HG02610 (cell line): ENCODE measurements around the gene DOC2A.
A peak's percentile ranks its signal among the peaks of the same experiment; 100 is the strongest.

Experiments
- ATAC-seq: cut with Tn5 transposase; IDR thresholded peaks from one replicate; pipeline ENCODE4 v1.9.1; 2021; ENCODE audit warnings: mild to moderate bottlenecking, moderate library complexity; ENCODE audit not compliant: unreplicated experiment

DOC2A gene

GRCh38 chr16:30005341-30006094, 5.3 kb downstream of the DOC2A start:
- no peak for ATAC-seq

DNA sequence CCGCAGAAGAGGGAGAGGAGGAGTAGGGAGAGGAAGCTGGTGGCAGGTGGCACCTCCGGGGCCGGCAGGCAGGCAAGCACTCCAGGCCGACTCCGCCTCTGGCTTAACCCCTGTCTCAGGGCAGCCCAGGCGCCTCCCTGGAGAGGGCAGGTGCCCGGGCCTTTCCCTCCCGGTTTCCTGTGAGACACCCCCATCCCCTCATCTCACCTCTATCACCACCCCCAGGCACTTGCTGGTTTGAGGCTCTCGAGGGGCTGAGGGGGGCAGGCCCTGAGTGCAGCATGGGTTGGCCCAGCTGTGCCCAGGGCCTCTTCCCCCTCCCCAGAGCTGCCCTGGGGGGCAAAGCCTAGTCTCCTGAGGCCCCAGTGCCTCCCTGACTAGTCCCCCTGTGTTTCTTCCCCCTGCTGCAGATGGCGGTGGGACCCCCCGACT, 6.0 kb downstream of the DOC2A start:
- ATAC-seq = no peak

DNA sequence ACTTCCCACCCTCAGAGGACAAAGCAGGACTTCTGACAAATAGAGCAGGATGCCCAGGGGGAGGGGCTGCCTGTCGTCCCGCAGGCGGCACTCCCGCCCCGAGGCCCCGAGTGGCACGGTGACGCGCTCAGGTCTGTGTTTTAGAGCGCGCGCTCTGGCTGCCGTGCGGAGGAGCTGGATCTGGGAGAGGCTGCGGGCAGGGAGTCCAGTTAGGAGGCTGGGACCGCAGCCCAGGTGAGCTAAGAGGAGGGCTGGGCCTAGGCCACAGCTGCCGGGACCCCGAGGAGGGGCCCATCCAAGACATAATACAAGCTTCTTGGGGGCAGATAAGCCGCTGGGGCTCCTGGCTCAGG, 6.4 kb downstream of the DOC2A start:
- ATAC-seq = no peak

DNA sequence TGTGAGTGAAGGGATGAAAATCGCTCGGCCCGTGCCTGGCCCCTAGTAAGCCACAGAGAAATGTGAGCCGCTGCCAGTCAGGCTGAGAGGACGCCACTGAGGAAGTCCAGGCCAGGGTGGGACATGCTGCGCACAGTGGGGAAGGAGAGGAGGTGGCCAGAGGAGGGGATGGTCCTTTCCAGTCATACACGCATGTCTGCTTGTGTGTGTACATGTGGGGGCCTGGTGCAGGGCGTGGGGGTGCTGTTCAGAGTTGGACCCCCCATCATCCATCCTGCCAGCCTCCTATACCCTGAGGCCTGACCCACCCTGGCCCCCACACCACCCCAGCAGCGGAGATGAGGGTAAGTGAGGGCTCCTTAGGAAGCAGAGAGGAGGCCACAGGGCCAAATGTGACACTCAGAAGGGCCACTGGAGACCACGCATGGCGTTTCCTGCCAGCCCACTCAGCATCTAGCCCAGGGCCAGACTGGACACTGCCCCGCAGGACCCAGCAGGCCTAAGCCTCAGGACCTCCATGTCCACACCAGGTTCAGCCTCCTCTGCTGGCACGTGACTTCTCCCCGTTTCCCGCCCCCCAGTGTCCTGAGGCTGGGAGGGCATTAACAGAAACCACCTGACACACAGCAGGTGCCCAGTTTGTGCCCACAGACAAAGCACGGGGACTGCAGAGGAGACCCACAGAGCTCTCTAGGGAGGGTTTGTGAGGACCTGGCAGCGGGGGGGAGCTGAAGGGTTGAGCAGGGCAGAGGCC, 7.0 kb downstream of the DOC2A start:
- ATAC-seq = no peak

- no peak for ATAC-seq
Measured at GRCh38 chr16:30002614-30003346, 8.0 kb downstream of the DOC2A start.

DNA sequence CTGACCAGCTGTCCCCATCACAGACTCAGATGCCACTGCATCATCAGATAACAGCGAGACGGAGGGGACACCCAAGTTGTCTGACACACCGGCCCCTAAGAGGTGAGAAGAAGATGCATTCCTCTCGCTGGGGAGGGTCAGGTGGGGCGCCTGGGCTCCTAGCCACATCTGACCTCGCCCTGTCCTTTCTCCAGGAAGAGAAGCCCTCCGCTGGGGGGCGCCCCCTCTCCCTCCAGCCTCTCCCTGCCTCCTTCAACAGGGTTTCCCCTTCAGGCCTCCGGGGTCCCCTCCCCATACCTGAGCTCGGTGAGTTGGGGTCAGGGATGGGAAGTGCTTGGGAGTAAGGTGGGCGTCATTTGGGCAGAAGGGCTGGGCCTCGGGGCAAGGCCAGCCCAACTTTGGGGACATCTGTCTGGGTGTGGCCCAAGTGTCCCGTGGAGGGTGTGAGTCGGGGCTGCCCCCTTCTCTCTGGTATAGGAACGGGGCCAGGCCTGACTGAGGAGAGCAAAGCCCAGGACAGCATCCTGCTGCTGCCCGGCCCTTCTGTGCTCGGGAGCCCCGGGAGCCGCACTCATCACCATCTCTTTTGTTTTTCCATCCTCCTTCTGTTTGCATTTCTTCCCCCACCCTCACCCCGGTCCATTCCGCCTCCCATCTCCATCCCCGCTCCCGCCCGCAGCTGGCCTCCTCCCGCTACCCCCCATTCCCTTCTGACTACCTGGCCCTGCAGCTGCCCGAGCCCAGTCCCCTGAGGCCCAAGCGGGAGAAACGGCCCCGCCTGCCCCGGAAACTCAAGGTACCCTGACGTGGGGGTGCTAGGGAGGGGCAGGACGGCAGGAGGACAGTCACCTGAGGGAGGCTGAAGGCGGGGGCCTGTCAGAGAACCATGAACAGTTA, 9.8 kb downstream of the DOC2A start:
- no peak for ATAC-seq

DNA sequence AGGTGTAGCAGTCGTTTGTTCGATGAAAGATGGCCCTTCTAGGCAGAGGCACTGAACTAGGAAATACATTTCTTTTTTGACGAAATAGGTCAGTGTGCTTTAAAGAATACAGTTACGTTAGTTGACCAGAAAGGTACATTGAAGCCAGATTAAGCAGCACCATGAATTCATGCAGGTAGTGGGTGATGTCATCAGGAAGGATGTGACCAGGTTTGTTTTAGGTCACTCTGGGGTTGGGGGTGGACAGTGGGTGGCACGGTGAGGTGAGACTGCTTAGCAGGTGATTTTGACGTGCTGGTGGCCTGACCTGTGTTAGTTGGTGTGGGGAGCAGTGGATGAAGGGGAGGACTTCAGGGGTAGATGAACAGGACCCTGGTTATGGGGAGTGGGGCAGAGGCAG, 11.2 kb downstream of the DOC2A start:
- ATAC-seq = no peak

- no peak for ATAC-seq
Measured at GRCh38 chr16:29996766-29997250, 14.0 kb downstream of the DOC2A start.

DNA sequence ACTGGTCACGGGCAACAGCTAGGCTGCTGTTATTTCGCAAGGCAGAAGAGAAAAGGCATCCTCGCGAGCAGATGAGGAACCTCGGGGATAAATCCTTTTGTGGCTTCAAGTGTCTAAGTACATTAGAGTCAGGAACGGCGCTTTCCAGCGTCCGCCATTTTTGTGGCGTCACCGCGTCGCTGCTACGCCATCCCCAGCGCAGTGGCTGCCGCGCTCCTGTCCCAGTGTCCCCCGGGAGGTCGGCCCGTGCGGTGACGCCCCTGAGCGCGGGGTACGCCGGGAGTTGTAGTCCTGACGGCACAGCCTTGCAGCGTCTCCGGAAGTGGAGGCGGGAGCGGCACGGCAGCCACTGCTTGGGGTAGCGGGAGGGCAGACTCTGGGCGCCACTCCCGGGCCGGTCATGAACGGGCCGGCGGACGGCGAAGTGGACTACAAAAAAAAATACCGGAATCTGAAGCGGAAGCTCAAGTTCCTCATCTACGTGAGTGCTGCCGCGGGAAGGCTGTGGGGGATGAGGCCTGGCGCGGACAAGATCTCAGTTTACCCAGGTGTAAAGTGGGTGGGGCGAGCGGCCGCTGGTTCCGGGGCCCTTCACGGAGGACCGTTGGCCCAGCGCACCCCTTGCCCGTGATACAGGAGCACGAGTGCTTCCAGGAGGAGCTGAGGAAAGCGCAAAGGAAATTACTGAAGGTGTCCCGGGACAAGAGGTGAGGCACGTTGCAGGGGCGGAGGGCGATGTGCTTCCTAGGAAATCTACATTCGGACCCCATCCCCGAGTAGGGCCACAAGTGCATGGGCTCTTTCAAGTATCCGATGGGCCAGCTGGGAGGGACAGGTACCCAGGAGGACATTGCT, 14.7 kb downstream of the DOC2A start, which contains the start of gene INO80E:
Gene INO80E (plus strand): TSS at position 331 of the 855 bp plus-strand sequence. CDS start 70 bp downstream, at position 401.
- peak; percentile 88 for ATAC-seq

DNA sequence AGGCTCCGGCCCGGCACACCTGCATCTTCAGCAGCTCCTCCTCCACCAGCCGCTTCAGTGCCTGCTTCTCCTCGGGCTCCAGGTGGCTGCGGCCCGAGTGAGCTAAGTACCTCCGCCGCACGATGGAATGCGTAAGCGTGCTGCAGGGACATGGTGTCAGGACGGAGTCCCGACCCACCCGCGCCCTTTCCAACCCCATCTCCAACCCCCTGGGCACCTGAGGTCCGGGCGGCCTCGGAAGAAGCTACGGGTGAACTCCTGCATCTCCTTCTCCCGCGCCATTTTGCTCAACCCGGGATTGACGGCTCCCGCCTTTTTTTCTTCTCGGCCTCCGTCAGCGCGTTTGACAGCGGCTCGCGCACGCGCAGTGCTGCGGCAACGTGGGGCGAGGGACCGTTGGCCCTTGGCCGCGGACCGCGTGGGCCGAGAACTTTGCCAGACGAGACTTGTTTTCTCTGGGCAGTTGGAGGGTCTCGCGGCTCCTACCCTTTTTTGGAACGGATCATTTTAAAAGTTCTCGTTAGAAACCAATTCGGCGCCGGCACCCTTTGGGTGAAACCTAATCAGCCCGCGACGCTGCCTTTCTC, 15.4 kb downstream of the DOC2A start, which contains the start of gene HIRIP3:
Gene HIRIP3 (minus strand): TSS at position 294 of the 587 bp plus-strand sequence. CDS start 12 bp downstream, at position 282.
- ATAC-seq = peak; percentile 41

DNA sequence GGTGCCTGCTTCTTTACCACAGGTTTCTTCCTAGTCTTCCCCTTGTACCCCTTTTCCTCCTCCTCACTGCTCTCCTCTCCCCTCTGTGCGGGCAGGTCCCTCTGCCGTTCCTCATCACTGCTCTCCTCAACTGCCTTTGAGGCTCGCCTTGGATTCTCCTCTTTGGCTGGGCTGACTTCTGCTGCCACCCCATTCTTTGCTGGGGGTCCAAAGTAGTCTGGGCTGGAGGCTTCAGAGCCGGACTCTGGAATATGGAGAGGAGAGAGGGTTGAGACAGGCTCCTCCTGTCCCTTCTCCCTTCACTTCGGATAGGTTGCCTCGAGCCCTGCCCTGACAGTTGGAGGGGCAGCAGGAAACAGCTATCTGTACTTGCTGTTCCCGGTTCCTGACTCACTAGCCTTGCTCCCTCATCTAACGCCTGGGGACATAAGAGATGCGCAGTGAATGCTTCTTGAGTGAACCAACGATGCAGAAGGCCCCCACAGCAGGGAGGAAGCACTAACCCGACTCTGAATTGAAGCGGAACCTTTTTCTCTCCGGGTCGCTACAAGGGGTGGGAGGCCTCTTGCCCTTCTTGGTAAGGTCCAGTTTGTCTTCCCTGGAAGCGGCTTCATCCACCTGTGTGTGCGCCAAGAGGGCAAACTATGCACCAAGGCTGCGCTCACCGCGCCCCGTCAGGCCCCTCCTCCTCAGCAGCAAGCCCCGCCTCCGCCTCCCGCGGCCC, 16.1 kb downstream of the DOC2A start:
- peak; percentile 15 for ATAC-seq

DNA sequence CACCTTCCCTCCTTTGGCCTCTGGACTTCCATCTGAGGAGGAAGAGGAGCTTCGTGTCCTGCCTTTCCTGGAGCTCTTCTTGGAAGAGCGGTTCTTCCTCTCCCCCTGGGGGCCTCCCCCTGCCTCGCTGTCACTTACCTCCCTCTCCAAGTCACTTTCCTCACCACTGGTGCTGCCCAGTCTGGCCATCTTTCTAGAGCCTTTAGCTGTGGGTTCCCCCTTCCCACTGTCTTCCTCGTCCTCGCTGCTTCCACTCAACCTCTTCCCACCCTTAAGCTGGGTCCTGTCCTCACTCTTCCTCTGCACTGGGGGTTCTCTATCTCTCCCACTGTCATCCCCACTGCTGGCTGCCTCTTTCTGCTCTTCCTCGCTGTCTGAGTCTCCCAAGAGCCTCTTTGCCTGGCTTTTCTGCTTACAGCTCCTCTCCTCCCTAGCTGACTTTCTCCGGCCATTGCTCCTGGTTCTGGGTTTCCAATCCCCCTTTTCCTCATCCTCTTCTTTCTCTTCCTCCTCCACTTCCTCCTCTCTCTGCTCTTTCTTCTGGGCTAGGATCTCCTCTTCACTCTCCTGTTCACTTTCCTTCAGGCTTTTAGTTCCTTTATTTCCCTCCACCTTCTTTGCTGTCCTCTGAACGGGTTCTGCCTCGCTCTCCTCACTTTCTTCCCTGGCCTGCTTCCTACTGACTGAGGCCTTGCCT, 16.8 kb downstream of the DOC2A start:
- no peak for ATAC-seq

DNA sequence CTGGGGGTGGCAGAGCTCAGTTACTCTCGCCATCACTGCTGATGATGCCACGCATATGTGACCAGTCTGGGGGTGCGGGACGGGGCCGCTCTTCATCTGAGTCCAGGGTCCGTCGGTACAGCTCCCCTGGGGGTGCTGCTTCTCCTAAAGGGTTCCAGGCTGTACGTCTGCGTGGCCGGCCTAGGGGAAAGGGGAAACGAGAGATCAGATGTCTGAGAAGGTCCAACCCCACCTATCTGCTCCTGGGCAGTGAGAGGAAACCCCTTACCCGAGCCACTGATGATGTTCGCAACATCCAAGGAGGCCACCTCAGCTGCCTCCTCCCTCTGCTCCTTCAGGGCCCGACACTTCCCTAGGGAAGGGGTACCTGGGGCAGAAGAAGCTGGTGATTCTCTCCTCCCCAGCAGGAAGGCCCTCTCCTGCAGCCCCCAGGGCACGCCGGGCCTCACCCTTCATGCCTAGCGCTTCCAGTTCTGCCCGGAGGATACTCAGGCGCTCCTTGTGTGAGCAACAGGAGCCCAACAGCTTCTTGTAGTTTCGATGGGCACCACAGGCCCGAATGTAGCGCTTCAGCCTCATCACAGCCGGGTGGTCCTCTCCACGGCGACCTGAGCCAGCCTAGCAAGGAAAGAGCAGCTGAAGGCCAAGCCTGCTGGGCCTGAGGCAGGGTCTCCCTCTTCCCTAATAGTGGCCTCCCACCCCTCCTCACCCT, 17.5 kb downstream of the DOC2A start:
- no peak for ATAC-seq

GRCh38 chr16:29992344-29992967, 18.4 kb downstream of the DOC2A start:
- ATAC-seq = no peak

GRCh38 chr16:29991571-29991904, 19.3 kb downstream of the DOC2A start:
- no peak for ATAC-seq

- ATAC-seq = no peak
Measured at GRCh38 chr16:29990883-29991570, 19.8 kb downstream of the DOC2A start.
